SK-N-SH (cell line): ENCODE data around the gene PKNOX1.
"Not testable (repeated sequence)": the region's sequence is repeated elsewhere in the genome, so short reads cannot be mapped to it uniquely, and the experiment has no call there.

Source experiments
- FOXM1 ChIP-seq: IDR thresholded peaks from 2 replicates; pipeline ENCODE4 v1.4.0; 2012; ENCODE audit warnings: low read depth, mild to moderate bottlenecking
- POLR2AphosphoS5 ChIP-seq: IDR thresholded peaks from 2 replicates; pipeline ENCODE4 v1.6.1; 2012; ENCODE audit warnings: low read depth, low read length
- TF ChIP-seq, protein P1 (sequence below): fragments of 200-600 bp; sonication (generic); IDR thresholded peaks from 2 replicates; pipeline ENCODE4 v1.6.1; 2017; ENCODE audit warnings: antibody characterized with exemption, mild to moderate bottlenecking, moderate library complexity

DNA sequence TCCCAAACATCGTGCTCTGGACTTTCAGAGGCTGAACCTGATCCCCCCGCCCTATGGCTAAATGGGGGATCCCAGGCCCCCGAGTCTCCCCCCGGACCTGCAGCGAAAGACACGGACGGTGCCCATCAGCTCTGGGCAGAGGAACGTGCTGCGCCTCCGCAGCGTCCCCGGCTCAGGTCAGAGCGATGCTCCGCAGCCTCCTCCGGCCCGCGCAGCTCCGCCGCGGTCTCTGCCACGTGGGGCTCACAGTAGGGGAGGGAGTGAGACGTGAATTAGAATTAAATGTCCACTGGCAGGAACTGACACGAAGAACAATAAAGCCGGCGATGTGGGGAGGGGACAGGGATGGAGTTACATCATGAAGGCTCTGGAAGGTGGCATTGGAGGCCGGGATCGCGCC lies 102.3 kb downstream of the PKNOX1 start:
- TF ChIP-seq FOXM1, POLR2AphosphoS5: not testable (repeated sequence)
- TF ChIP-seq, protein P1, sequence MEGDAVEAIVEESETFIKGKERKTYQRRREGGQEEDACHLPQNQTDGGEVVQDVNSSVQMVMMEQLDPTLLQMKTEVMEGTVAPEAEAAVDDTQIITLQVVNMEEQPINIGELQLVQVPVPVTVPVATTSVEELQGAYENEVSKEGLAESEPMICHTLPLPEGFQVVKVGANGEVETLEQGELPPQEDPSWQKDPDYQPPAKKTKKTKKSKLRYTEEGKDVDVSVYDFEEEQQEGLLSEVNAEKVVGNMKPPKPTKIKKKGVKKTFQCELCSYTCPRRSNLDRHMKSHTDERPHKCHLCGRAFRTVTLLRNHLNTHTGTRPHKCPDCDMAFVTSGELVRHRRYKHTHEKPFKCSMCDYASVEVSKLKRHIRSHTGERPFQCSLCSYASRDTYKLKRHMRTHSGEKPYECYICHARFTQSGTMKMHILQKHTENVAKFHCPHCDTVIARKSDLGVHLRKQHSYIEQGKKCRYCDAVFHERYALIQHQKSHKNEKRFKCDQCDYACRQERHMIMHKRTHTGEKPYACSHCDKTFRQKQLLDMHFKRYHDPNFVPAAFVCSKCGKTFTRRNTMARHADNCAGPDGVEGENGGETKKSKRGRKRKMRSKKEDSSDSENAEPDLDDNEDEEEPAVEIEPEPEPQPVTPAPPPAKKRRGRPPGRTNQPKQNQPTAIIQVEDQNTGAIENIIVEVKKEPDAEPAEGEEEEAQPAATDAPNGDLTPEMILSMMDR: not testable (repeated sequence)
